Keratinocyte (primary cell): ENCODE measurements around the gene EPHB1.

Experiments
- CTCF ChIP-seq, 3 experiments: IDR thresholded peaks in 1 of 3; conservative IDR thresholded peaks in 1 of 3; optimal IDR thresholded peaks in 1 of 3; 2 replicates in 2 of 3; 3 replicates in 1 of 3; pipeline versions ENCODE3 to v1.5.1; 2011; ENCODE audit warnings: low read length in 3 of 3, mild to moderate bottlenecking in 3 of 3, moderate library complexity in 2 of 3, control low read depth in 1 of 3, inconsistent platforms in 1 of 3; ENCODE audit not compliant: insufficient read depth in 2 of 3; ENCODE audit errors: extremely low read depth in 1 of 3
- EZH2 ChIP-seq: IDR thresholded peaks from one replicate; pipeline ENCODE4 v1.6.1; 2012; ENCODE audit warnings: inconsistent platforms, mild to moderate bottlenecking, low read length, moderate library complexity

GRCh38 chr3:134993011-134993410 lies 198.0 kb downstream of the EPHB1 start:
- TF ChIP-seq CTCF (optimal IDR thresholded peaks at IDR 0.05 in 1 of 3, IDR thresholded peaks at IDR 0.05 in 1 of 3, conservative IDR thresholded peaks at IDR 0.05 in 1 of 3; ENCODE audit: extremely low read depth in 1 of 3, insufficient read depth in 2 of 3, low read length in 3 of 3) (no peak), EZH2 (no peak)
